PC-9 (cell line): ENCODE measurements around the gene RXRA. TPM values are rescaled to one million over a fixed set of nuclear protein-coding genes. Genes with fewer than 3 reads are reported as not detected.
A peak's percentile ranks its signal among the peaks of the same experiment; 100 is the strongest.

Experiments
- BruUV-seq: library from RNA; stranded (reverse); fragments of 400-500 nt; replicated peaks from 2 replicates; lab custom pipeline; 2021; lab: Mats Ljungman, UMichigan
- CTCF ChIA-PET: fragments of 300-600 bp; sonication (Branson Sonifier 250); formaldehyde crosslinking; loops from one replicate; lab custom pipeline; 2022; ENCODE audit warnings: antibody characterized with exemption; lab: Charles Lee
- POLR2A ChIA-PET: fragments of 300-600 bp; sonication (Branson Sonifier 250); formaldehyde crosslinking; loops from one replicate; lab custom pipeline; 2022; ENCODE audit warnings: antibody characterized with exemption; ENCODE audit not compliant: unreplicated experiment; lab: Charles Lee
- DNase-seq, 2 experiments: peaks; one replicate each; pipeline versions ENCODE4 v3.0.0 to v3.0.0-alpha.2; 2015 to 2022; ENCODE audit warnings: mixed read lengths in 1 of 2
- H2AFZ ChIP-seq: fragments of 200-600 bp; sonication (generic); 2 replicates; pipeline ENCODE4 v1.8.1; 2017; ENCODE audit warnings: antibody characterized with exemption
- H3F3A ChIP-seq: fragments of 200-600 bp; sonication (generic); 2 replicates; pipeline ENCODE4 v1.8.1; 2017; ENCODE audit warnings: antibody characterized with exemption, mild to moderate bottlenecking, low read depth; ENCODE audit not compliant: insufficient read depth
- H3K27ac ChIP-seq: fragments of 200-600 bp; sonication (generic); 2 replicates; pipeline ENCODE4 v1.6.1; 2016; ENCODE audit warnings: mixed run types
- H3K27me3 ChIP-seq: fragments of 200-600 bp; sonication (generic); 2 replicates; pipeline ENCODE4 v1.6.1; 2016; ENCODE audit warnings: low read depth, mixed run types; ENCODE audit not compliant: insufficient read depth
- H3K36me3 ChIP-seq: fragments of 200-600 bp; sonication (generic); 2 replicates; pipeline ENCODE4 v1.6.1; 2016; ENCODE audit warnings: low read depth, mixed run types
- H3K4me1 ChIP-seq: fragments of 200-600 bp; sonication (generic); replicated peaks from 2 replicates; pipeline ENCODE4 v1.6.1; 2016; ENCODE audit warnings: mixed run types; ENCODE audit not compliant: insufficient read depth
- H3K4me2 ChIP-seq: fragments of 200-600 bp; sonication (generic); 2 replicates; pipeline ENCODE4 v1.6.1; 2017; ENCODE audit warnings: mixed run types
- H3K4me3 ChIP-seq: fragments of 200-600 bp; sonication (generic); 2 replicates; pipeline ENCODE4 v1.6.1; 2016; ENCODE audit warnings: mixed run types
- H3K79me2 ChIP-seq: fragments of 200-600 bp; sonication (generic); 2 replicates; pipeline ENCODE4 v1.6.1; 2017; ENCODE audit warnings: low read depth, mixed run types
- H3K9me2 ChIP-seq: fragments of 200-600 bp; sonication (generic); 2 replicates; pipeline ENCODE4 v1.8.1; 2017; ENCODE audit warnings: mild to moderate bottlenecking; ENCODE audit not compliant: insufficient read depth
- H3K9me3 ChIP-seq: fragments of 200-600 bp; sonication (generic); 2 replicates; pipeline ENCODE4 v1.8.1; 2016; ENCODE audit warnings: low read depth; ENCODE audit not compliant: insufficient read depth
- H4K20me1 ChIP-seq: fragments of 200-600 bp; sonication (generic); 2 replicates; pipeline ENCODE4 v1.8.1; 2017; ENCODE audit not compliant: insufficient read depth
- CTCF ChIP-seq: fragments of 200-600 bp; sonication (generic); conservative IDR thresholded peaks from 2 replicates; pipeline ENCODE4 v1.6.1; 2017; ENCODE audit warnings: mixed run types, antibody characterized with exemption, mild to moderate bottlenecking, moderate library complexity
- EZH2 ChIP-seq: fragments of 200-600 bp; sonication (generic); IDR thresholded peaks from 2 replicates; pipeline ENCODE4 v1.8.0; 2017; ENCODE audit warnings: antibody characterized with exemption, low read depth
- intact Hi-C: fragments of 100-400 bp; cut with micrococcal nuclease; formaldehyde crosslinking; loops from one replicate; pipeline ENCODE4 v1.10.0; 2022; ENCODE audit not compliant: unreplicated experiment
- total RNA-seq: library from RNA; stranded (reverse); gene quantifications from 2 replicates; pipeline ENCODE4 v1.2.3, GENCODE V29; 2021

The RXRA gene
- total RNA-seq, 1 experiment from 2014 or later = 146 TPM

GRCh38 chr9:134282138-134282650 is 44.1 kb upstream of the RXRA start:
- Histone ChIP-seq H3K79me2 (no peaks in the 10 kb centered on the region), H3K9me2 (no peaks in the 10 kb centered on the region), H3K36me3 (no peaks in the 10 kb centered on the region), H3K4me2 (no peak overlapping the region), H2AFZ (no peak overlapping the region), H3F3A (no peaks in the 10 kb centered on the region), H3K9me3 (no peaks in the 10 kb centered on the region), H3K27me3 (peaks cover 30% of the 10 kb centered on the region), H3K27ac (no peak overlapping the region), H3K4me3 (no peak overlapping the region), H3K4me1 (no peaks in the 10 kb centered on the region; the same call in 1 of the 2 replicates), H4K20me1 (no peaks in the 10 kb centered on the region)
- ChIA-PET CTCF (no interaction called here), POLR2A (no interaction called here)
- no TSS peak for BruUV-seq
- TF ChIP-seq EZH2 = no peak
- TF ChIP-seq CTCF = no peak
- intact Hi-C loops = no loop called here
- DNase-seq = no peak

GRCh38 chr9:134283111-134283515 is 43.1 kb upstream of the RXRA start:
- Histone ChIP-seq H3K9me2 (no peaks in the 10 kb centered on the region), H3K27me3 (peaks cover 21% of the 10 kb centered on the region), H3F3A (no peaks in the 10 kb centered on the region), H2AFZ (no peak overlapping the region), H3K4me2 (no peak overlapping the region), H3K9me3 (no peaks in the 10 kb centered on the region), H3K36me3 (no peaks in the 10 kb centered on the region), H4K20me1 (no peaks in the 10 kb centered on the region), H3K4me1 (no peaks in the 10 kb centered on the region; the same call in 1 of the 2 replicates), H3K79me2 (no peaks in the 10 kb centered on the region), H3K27ac (no peak overlapping the region), H3K4me3 (no peak overlapping the region)
- intact Hi-C loops = no loop called here
- TF ChIP-seq EZH2 (no peak), CTCF (no peak)
- ChIA-PET POLR2A (no interaction called here), CTCF (interaction anchor here (0.6 kb wide), 2 partner anchors 96 to 1476 kb away, joined by 3 read pairs; no protein-coding TSS in a partner anchor)
- DNase-seq = peak in 1 of 2 experiments; percentile 53
- BruUV-seq = no TSS peak

GRCh38 chr9:134283692-134284265 is 42.5 kb upstream of the RXRA start:
- H3K4me3 ChIP-seq = no peak overlapping the region
- H3K79me2 ChIP-seq = no peaks in the 10 kb centered on the region
- no peak overlapping the region for H2AFZ ChIP-seq
- CTCF ChIA-PET = interaction anchor here (0.5 to 0.6 kb wide), 2 partner anchors 71 to 95 kb away, joined by 3 read pairs; no protein-coding TSS in a partner anchor
- intact Hi-C loops = no loop called here
- peaks cover 19% of the 10 kb centered on the region for H3K27me3 ChIP-seq
- no peaks in the 10 kb centered on the region for H3K36me3 ChIP-seq
- TF ChIP-seq EZH2 (no peak), CTCF (no peak)
- no peaks in the 10 kb centered on the region for H3F3A ChIP-seq
- no peaks in the 10 kb centered on the region; the same call in 1 of the 2 replicates for H3K4me1 ChIP-seq
- BruUV-seq = no TSS peak
- H4K20me1 ChIP-seq = no peaks in the 10 kb centered on the region
- no peaks in the 10 kb centered on the region for H3K9me2 ChIP-seq
- no peak overlapping the region for H3K27ac ChIP-seq
- H3K9me3 ChIP-seq = no peaks in the 10 kb centered on the region
- no peak overlapping the region for H3K4me2 ChIP-seq
- POLR2A ChIA-PET = no interaction called here
- DNase-seq = no peak
